IMR-90 (cell line): ENCODE data around the gene AZIN2. TPM values are rescaled to one million over a fixed set of nuclear protein-coding genes. Genes with fewer than 3 reads are reported as not detected.
"Not testable (repeated sequence)": the region's sequence is repeated elsewhere in the genome, so short reads cannot be mapped to it uniquely, and the experiment has no call there.

Source experiments
- ATAC-seq: fragments of 200-7000 bp; cut with Tn5 transposase; 2 replicates; pipeline ENCODE4 v1.9.1; 2020; ENCODE audit warnings: low read depth, mild to moderate bottlenecking, moderate library complexity
- BruUV-seq: library from RNA; stranded (reverse); fragments of 400-500 nt; replicated peaks from 2 replicates; lab custom pipeline; 2021; lab: Mats Ljungman, UMichigan
- CTCF ChIA-PET: fragments of 300-600 bp; formaldehyde crosslinking; extraction: SDS; loops from one replicate; lab custom pipeline; 2021; ENCODE audit warnings: antibody characterized with exemption; lab: Yijun Ruan, JAX
- POLR2A ChIA-PET: fragments of 300-600 bp; sonication (Branson Sonifier 250); formaldehyde crosslinking; loops from one replicate; lab custom pipeline; 2022; ENCODE audit warnings: antibody characterized with exemption; ENCODE audit not compliant: unreplicated experiment; lab: Charles Lee
- DNase-seq: peaks from one replicate; pipeline ENCODE4 v3.0.0; 2013
- H2AFZ ChIP-seq: replicated peaks from 2 replicates; pipeline ENCODE3; 2013; ENCODE audit warnings: low read length, mild to moderate bottlenecking; ENCODE audit not compliant: poor library complexity
- H2AK5ac ChIP-seq: 2 replicates; pipeline ENCODE4 v1.6.1; 2013; ENCODE audit warnings: low read depth, low read length, inconsistent platforms
- H2AK9ac ChIP-seq: replicated peaks from 2 replicates; pipeline ENCODE3; 2013; ENCODE audit warnings: mild to moderate bottlenecking, low read depth, low read length, moderate library complexity; ENCODE audit not compliant: poor library complexity
- H2BK120ac ChIP-seq: 2 replicates; pipeline ENCODE4 v1.6.1; 2013; ENCODE audit warnings: low read depth, low read length, inconsistent platforms
- H2BK15ac ChIP-seq: 3 replicates; pipeline ENCODE4 v1.6.1; 2013; ENCODE audit warnings: low read depth, low read length, inconsistent platforms
- H2BK20ac ChIP-seq: 2 replicates; pipeline ENCODE4 v1.6.1; 2013; ENCODE audit warnings: low read depth, mild to moderate bottlenecking, inconsistent platforms, low read length, moderate library complexity
- H2BK5ac ChIP-seq: 2 replicates; pipeline ENCODE4 v1.6.1; 2013; ENCODE audit warnings: mild to moderate bottlenecking, low read depth, low read length, inconsistent platforms; ENCODE audit not compliant: poor library complexity, severe bottlenecking
- H3K14ac ChIP-seq: replicated peaks from 2 replicates; pipeline ENCODE4 v1.6.1; 2013; ENCODE audit warnings: low read depth, low read length, inconsistent platforms
- H3K18ac ChIP-seq: 2 replicates; pipeline ENCODE4 v1.6.1; 2013; ENCODE audit warnings: low read depth, low read length, control low read depth
- H3K23ac ChIP-seq: 2 replicates; pipeline ENCODE4 v1.6.1; 2013; ENCODE audit warnings: low read depth, low read length, inconsistent platforms
- H3K27ac ChIP-seq: 2 replicates; pipeline ENCODE4 v1.5.1; 2013; ENCODE audit warnings: mild to moderate bottlenecking, control low read depth, low read length; ENCODE audit not compliant: insufficient read depth
- H3K27me3 ChIP-seq: 2 replicates; pipeline ENCODE4 v1.6.1; 2013; ENCODE audit warnings: low read length; ENCODE audit not compliant: control insufficient read depth, insufficient read depth
- H3K36me3 ChIP-seq: 2 replicates; pipeline ENCODE4 v1.6.1; 2013; ENCODE audit warnings: low read length, mixed read lengths; ENCODE audit not compliant: control insufficient read depth, insufficient read depth
- H3K4ac ChIP-seq: 2 replicates; pipeline ENCODE4 v1.6.1; 2013; ENCODE audit warnings: low read depth, low read length, inconsistent platforms
- H3K4me1 ChIP-seq: 2 replicates; pipeline ENCODE4 v1.6.1; 2013; ENCODE audit warnings: low read length, mixed read lengths; ENCODE audit not compliant: control insufficient read depth, insufficient read depth
- H3K4me2 ChIP-seq: 2 replicates; pipeline ENCODE4 v1.6.1; 2013; ENCODE audit warnings: low read depth, mild to moderate bottlenecking, control low read depth, low read length, moderate library complexity
- H3K4me3 ChIP-seq: 2 replicates; pipeline ENCODE4 v1.5.1; 2013; ENCODE audit warnings: low read depth, mild to moderate bottlenecking, control low read depth, low read length, moderate library complexity; ENCODE audit not compliant: insufficient read depth
- H3K56ac ChIP-seq: 2 replicates; pipeline ENCODE4 v1.6.1; 2013; ENCODE audit warnings: low read length, inconsistent platforms; ENCODE audit not compliant: insufficient read depth; ENCODE audit errors: extremely low read depth
- H3K79me1 ChIP-seq, 2 experiments: 2 replicates each; pipeline ENCODE4 v1.6.1; 2013; ENCODE audit warnings: low read length in 2 of 2, inconsistent platforms in 1 of 2, low read depth in 1 of 2
- H3K9ac ChIP-seq: 2 replicates; pipeline ENCODE4 v1.6.1; 2013; ENCODE audit warnings: low read depth, low read length, control low read depth
- H3K9me1 ChIP-seq: 2 replicates; pipeline ENCODE4 v1.6.1; 2013; ENCODE audit warnings: low read length, inconsistent platforms; ENCODE audit not compliant: insufficient read depth
- H3K9me3 ChIP-seq: 2 replicates; pipeline ENCODE4 v1.6.1; 2013; ENCODE audit warnings: low read length; ENCODE audit not compliant: control insufficient read depth, insufficient read depth
- H4K20me1 ChIP-seq: 2 replicates; pipeline ENCODE4 v1.6.1; 2013; ENCODE audit warnings: low read length, inconsistent platforms; ENCODE audit not compliant: insufficient read depth
- H4K5ac ChIP-seq: 2 replicates; pipeline ENCODE4 v1.6.1; 2013; ENCODE audit warnings: mild to moderate bottlenecking, low read depth, low read length, control low read depth
- H4K8ac ChIP-seq, 2 experiments: 2 replicates each; pipeline ENCODE4 v1.6.1; 2013; ENCODE audit warnings: low read depth in 2 of 2, low read length in 2 of 2, control low read depth in 1 of 2, inconsistent platforms in 1 of 2
- H4K91ac ChIP-seq: 2 replicates; pipeline ENCODE4 v1.6.1; 2013; ENCODE audit warnings: low read depth, low read length, inconsistent platforms; ENCODE audit not compliant: insufficient read depth
- MXI1 ChIP-seq: IDR thresholded peaks from 2 replicates; pipeline ENCODE4 v1.6.1; 2012; ENCODE audit warnings: low read depth, mild to moderate bottlenecking, low read length, moderate library complexity, borderline replicate concordance
- WGBS, 2 experiments: methylation state at CpG; one replicate each; pipeline versions ENCODE4 v1.1.5 to v1.1.7; 2013; ENCODE audit warnings: missing lambda C conversion rate in 2 of 2; ENCODE audit not compliant: insufficient read length in 1 of 2; ENCODE audit errors: extremely low coverage in 2 of 2; 5-methylcytosine and 5-hydroxymethylcytosine counted together
- dilution Hi-C: fragments of 300-500 bp; cut with HindIII; formaldehyde crosslinking; loops from one replicate; pipeline ENCODE4 v1.14.3; 2018; ENCODE audit warnings: low sequenced_read_pairs; ENCODE audit not compliant: unreplicated experiment
- in situ Hi-C: fragments of 300-500 bp; cut with MboI; formaldehyde crosslinking; loops from 3 replicates; pipeline ENCODE4 v1.14.3; 2019; ENCODE audit warnings: low sequenced_read_pairs, inconsistent platforms, mixed read lengths
- intact Hi-C: fragments of 100-400 bp; cut with micrococcal nuclease; formaldehyde crosslinking; loops from 2 replicates; pipeline ENCODE4 v1.10.0; 2022
- polyA plus RNA-seq, 3 experiments: library from polyadenylated mRNA; depleted of rRNA; stranded (reverse); fragments of >200 nt; gene quantifications; 2 replicates each; pipeline ENCODE4 v1.2.3, GENCODE V29; 2012; ENCODE audit warnings: low replicate concordance in 1 of 3
- total RNA-seq: library from RNA; depleted of rRNA; stranded (reverse); fragments of >200 nt; gene quantifications from 2 replicates; pipeline ENCODE4 v1.2.3, GENCODE V29; 2012

The AZIN2 gene
- total and polyA plus RNA-seq, 2 of the 4 experiments (the other 2 are of a cell fraction): 4.7 to 8.9 TPM

GRCh38 chr1:33065301-33065700 lies 15.7 kb upstream of the AZIN2 start:
- no peak overlapping the region for H4K5ac ChIP-seq
- ChIA-PET CTCF (interaction anchor here (0.8 kb wide), 1 partner anchor 124 kb away, joined by 4 read pairs; no protein-coding TSS in a partner anchor), POLR2A (no interaction called here)
- H4K91ac ChIP-seq: no peak overlapping the region
- H3K9me1 ChIP-seq: no peaks in the 10 kb centered on the region
- no peak overlapping the region for H2AFZ ChIP-seq
- DNase-seq (no peak), ATAC-seq (no peak)
- no peak overlapping the region for H2AK5ac ChIP-seq
- no peak overlapping the region for H3K23ac ChIP-seq
- H2BK5ac ChIP-seq: no peak overlapping the region
- 85% methylated on average over 5 of the region's 10 CpGs; no CpG with 5 or more reads in 1 of the 2 experiments for WGBS, 2 experiments
- H4K8ac ChIP-seq: no peak overlapping the region
- no peak overlapping the region for H3K4ac ChIP-seq
- dilution Hi-C loops (no loop called here), intact Hi-C loops (no loop called here), in situ Hi-C loops (no loop called here)
- H3K4me3 ChIP-seq: no peak overlapping the region
- no peak overlapping the region for H3K56ac ChIP-seq
- H3K14ac ChIP-seq: no peak overlapping the region
- no peak overlapping the region for H3K4me2 ChIP-seq
- no peaks in the 10 kb centered on the region for H3K36me3 ChIP-seq
- no peaks in the 10 kb centered on the region for H3K79me1 ChIP-seq
- no peak overlapping the region for H3K27ac ChIP-seq
- no peak for TF ChIP-seq MXI1
- peaks cover 28% of the 10 kb centered on the region for H3K9me3 ChIP-seq
- H3K9ac ChIP-seq: no peak overlapping the region
- no peak overlapping the region for H2BK15ac ChIP-seq
- H3K27me3 ChIP-seq: peaks cover 8% of the 10 kb centered on the region
- H3K4me1 ChIP-seq: 0 out of 2 replicates have a peak, but pooled peaks cover 1% of the 10 kb centered on the region
- BruUV-seq: no TSS peak
- no peak overlapping the region for H3K18ac ChIP-seq
- H2BK20ac ChIP-seq: no peak overlapping the region
- H2BK120ac ChIP-seq: no peak overlapping the region
- H2AK9ac ChIP-seq: no peak overlapping the region
- no peaks in the 10 kb centered on the region for H4K20me1 ChIP-seq

DNA sequence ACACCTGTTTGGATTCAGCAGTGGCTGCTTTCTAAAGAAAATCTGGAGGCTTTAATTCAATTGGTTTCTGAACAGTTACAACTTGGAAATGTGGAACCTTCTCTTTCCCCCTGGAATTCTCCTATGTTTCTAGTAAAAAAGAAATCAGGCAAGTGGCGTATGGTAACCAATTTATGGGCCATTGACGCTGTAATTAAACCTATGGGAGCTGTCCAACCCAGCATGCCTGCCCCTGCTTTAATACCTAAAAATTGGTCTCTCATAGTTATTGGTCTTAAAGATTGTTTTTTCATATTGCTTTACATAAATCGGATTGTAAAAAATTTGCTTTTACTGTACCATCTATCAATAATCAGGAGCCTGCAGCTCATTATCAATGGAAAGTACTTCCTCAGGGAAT lies 14.5 kb upstream of the AZIN2 start:
- H4K91ac ChIP-seq, H3K36me3 ChIP-seq, dilution Hi-C loops, DNase-seq, CTCF ChIA-PET, ATAC-seq, H4K20me1 ChIP-seq, H2AFZ ChIP-seq, H3K23ac ChIP-seq, H3K14ac ChIP-seq, H3K27ac ChIP-seq, H4K5ac ChIP-seq, H3K4me1 ChIP-seq, H4K8ac ChIP-seq, H3K56ac ChIP-seq, H2BK20ac ChIP-seq, H3K18ac ChIP-seq, H3K9me1 ChIP-seq, H3K9ac ChIP-seq, H3K4me3 ChIP-seq, H3K79me1 ChIP-seq, H3K4ac ChIP-seq, in situ Hi-C loops, BruUV-seq, H3K4me2 ChIP-seq, POLR2A ChIA-PET, H2AK5ac ChIP-seq, H2AK9ac ChIP-seq, H2BK15ac ChIP-seq, H2BK120ac ChIP-seq, H2BK5ac ChIP-seq, intact Hi-C loops: not testable (repeated sequence)
- Histone ChIP-seq H3K27me3 (peaks cover 14% of the 10 kb centered on the region), H3K9me3 (peaks cover 28% of the 10 kb centered on the region)
- WGBS, 2 experiments: no CpG with 5 or more reads among the region's 3 CpGs
